ENCODE measurements around the gene CGNL1.

CGNL1 gene

GRCh38 chr15:57439128-57440027 is 63.1 kb downstream of the CGNL1 start:
- Mint-ChIP-seq H3K4me3 (no peak overlapping the region), H3K27ac (no peak overlapping the region), H3K4me1 (ENCODE audit: low read depth) (no peaks in the 10 kb centered on the region), H3K36me3 (ENCODE audit: low read depth) (no peaks in the 10 kb centered on the region), H3K27me3 (ENCODE audit: low read depth) (peaks cover 23% of the 10 kb centered on the region), H3K9me3 (no peaks in the 10 kb centered on the region)

DNA sequence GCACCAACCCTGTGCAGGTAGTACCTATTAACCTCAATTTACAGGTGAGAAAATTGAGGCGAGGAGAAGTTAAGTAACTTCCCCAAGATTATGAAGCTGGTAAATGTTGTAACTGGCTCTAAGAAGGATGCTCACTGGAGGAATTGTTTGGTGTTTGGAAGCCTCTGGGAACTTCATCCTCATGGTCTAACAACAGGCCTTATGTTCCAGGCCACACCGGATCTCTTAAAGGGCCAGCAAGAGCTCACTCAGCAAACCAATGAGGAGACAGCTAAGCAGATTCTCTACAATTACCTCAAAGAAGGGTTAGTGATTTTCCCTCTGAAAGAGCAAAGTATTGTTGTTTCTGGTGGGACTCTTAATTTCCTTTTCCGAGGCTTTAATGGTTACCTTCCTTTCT is 63.9 kb downstream of the CGNL1 start:
- Mint-ChIP-seq H3K9me3 (no peaks in the 10 kb centered on the region), H3K4me1 (ENCODE audit: low read depth) (no peaks in the 10 kb centered on the region), H3K27me3 (ENCODE audit: low read depth) (peaks cover 19% of the 10 kb centered on the region), H3K27ac (no peak overlapping the region), H3K36me3 (ENCODE audit: low read depth) (no peaks in the 10 kb centered on the region), H3K4me3 (no peak overlapping the region)

DNA sequence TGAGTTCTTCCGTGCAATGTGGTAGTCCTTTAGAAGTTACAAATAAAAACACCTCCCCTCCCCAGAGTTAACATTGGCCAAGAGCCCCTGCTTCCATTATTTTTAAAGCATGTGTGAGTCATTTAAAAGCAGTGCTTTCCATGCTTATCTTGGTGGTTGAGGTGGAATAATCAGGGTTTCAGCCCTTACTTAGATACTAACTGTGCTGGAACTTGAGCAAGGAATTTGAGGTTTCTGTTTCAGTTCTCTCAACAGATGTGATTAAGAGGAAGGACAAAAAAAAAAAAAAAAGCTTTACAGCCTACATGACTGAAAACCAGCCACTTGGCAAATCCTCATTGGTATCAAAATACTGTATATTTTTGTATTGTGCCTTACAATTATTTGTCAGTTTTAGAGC is 64.5 kb downstream of the CGNL1 start:
- Mint-ChIP-seq H3K27me3 (ENCODE audit: low read depth) (peaks cover 16% of the 10 kb centered on the region), H3K9me3 (no peaks in the 10 kb centered on the region), H3K36me3 (ENCODE audit: low read depth) (no peaks in the 10 kb centered on the region), H3K4me1 (ENCODE audit: low read depth) (no peaks in the 10 kb centered on the region), H3K4me3 (no peak overlapping the region), H3K27ac (no peak overlapping the region)

DNA sequence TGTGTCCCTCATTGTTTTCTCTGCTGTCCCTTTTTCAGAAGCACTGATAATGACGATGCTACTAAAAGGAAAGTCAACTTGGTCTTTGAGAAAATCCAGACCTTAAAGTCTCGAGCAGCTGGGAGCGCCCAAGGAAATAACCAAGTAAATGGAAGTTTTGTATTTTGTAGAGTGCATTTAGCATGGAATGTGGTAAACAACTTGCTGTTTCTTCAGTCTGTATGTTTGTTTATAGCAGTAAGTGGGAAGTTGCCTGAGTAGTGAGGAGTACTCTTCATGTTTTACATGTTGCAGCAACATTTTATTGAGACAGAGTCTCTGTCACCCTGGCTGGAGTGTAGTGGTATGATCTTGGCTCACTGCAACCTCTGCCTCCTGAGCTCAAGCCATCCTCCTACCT is 66.0 kb downstream of the CGNL1 start:
- Mint-ChIP-seq H3K36me3 (ENCODE audit: low read depth) (no peaks in the 10 kb centered on the region), H3K27ac (no peak overlapping the region), H3K9me3 (no peaks in the 10 kb centered on the region), H3K4me3 (no peak overlapping the region), H3K27me3 (ENCODE audit: low read depth) (peaks cover 9% of the 10 kb centered on the region), H3K4me1 (ENCODE audit: low read depth) (no peaks in the 10 kb centered on the region)

DNA sequence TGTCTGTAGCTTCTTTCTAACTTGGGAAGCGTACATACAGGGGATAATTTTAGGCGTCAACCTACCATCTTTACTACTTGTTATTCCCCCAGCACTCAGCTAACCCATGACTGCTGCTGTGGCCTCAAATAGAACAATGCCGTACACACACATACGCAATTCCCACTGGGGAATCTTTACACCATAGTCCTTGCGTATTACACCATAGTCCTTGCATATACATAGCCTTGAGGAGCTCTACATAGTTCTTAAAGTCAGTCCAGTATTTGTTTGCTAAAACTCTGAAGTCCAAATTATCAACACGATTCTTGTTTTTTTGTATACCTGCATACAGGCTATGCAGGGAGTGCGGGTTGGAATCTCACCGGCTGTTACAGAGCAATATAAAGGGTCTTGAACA is 67.2 kb downstream of the CGNL1 start:
- H3K36me3 Mint-ChIP-seq (ENCODE audit: low read depth) = no peaks in the 10 kb centered on the region
- H3K4me3 Mint-ChIP-seq = no peak overlapping the region
- no peaks in the 10 kb centered on the region for H3K4me1 Mint-ChIP-seq (ENCODE audit: low read depth)
- peaks cover 9% of the 10 kb centered on the region for H3K27me3 Mint-ChIP-seq (ENCODE audit: low read depth)
- no peaks in the 10 kb centered on the region for H3K9me3 Mint-ChIP-seq
- H3K27ac Mint-ChIP-seq = no peak overlapping the region

DNA sequence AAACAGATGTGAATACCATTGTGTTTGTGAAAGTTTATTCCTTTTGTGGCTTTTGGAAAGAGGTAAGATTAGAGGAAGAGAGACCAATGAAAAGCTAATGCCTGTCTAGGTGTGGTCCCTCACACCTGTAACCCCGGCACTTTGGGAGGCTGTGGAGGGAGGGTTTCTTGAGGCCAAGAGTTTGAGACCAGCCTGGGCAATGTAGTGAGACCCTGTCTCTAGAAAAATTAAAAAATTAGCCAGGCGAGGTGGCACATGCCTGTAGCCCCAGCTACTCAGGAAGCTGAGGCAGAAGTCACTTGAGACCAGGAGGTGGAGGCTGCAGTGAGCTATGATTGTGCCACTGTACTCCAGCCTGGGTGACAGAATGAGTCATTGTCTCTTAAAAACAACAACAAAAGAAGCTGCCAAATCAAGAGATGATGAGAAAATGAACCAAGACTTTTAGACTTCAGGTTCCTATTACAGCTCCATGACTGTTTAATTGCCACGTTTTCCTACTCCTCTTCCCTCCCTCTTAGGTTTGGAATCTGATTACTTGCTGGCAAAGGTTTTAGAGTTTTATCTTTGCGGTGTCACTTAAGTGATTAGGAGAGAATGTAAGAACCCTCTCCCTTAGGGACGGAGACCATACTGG is 68.7 kb downstream of the CGNL1 start:
- H3K9me3 Mint-ChIP-seq = no peaks in the 10 kb centered on the region
- H3K27ac Mint-ChIP-seq = no peak overlapping the region
- H3K36me3 Mint-ChIP-seq (ENCODE audit: low read depth) = no peaks in the 10 kb centered on the region
- no peak overlapping the region for H3K4me3 Mint-ChIP-seq
- peaks cover 17% of the 10 kb centered on the region for H3K27me3 Mint-ChIP-seq (ENCODE audit: low read depth)
- H3K4me1 Mint-ChIP-seq (ENCODE audit: low read depth) = no peaks in the 10 kb centered on the region

- Mint-ChIP-seq H3K9me3 (no peaks in the 10 kb centered on the region), H3K27ac (no peak overlapping the region), H3K36me3 (ENCODE audit: low read depth) (no peaks in the 10 kb centered on the region), H3K27me3 (ENCODE audit: low read depth) (peaks cover 19% of the 10 kb centered on the region), H3K4me1 (ENCODE audit: low read depth) (no peaks in the 10 kb centered on the region), H3K4me3 (no peak overlapping the region)
Measured at GRCh38 chr15:57445872-57446271, 69.6 kb downstream of the CGNL1 start.

DNA sequence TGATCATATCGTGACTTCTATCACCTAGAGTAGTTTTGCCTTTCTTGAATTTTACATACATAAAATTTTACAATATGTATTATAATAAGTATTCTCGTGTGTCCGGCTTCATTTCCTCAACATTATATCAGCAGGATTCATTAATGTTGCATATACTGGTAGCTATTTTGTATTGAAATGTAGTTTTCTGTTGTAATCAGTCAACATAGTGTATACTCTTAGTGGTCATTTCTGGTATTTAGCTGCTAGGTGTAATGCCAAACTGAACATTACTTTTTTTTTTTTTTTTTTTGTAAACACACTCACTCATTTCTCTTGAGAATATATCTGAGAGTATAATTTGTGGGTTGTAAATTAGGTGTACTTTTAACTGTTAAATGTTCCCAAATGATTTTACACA is 70.1 kb downstream of the CGNL1 start:
- Mint-ChIP-seq H3K4me3 (no peak overlapping the region), H3K27me3 (ENCODE audit: low read depth) (peaks cover 22% of the 10 kb centered on the region), H3K4me1 (ENCODE audit: low read depth) (no peaks in the 10 kb centered on the region), H3K27ac (no peak overlapping the region), H3K36me3 (ENCODE audit: low read depth) (no peaks in the 10 kb centered on the region), H3K9me3 (no peaks in the 10 kb centered on the region)

- Mint-ChIP-seq H3K27me3 (ENCODE audit: low read depth) (peaks cover 24% of the 10 kb centered on the region), H3K4me3 (no peak overlapping the region), H3K4me1 (ENCODE audit: low read depth) (no peaks in the 10 kb centered on the region), H3K27ac (no peak overlapping the region), H3K36me3 (ENCODE audit: low read depth) (no peaks in the 10 kb centered on the region), H3K9me3 (no peaks in the 10 kb centered on the region)
Measured at GRCh38 chr15:57451555-57451954, 75.2 kb downstream of the CGNL1 start.

DNA sequence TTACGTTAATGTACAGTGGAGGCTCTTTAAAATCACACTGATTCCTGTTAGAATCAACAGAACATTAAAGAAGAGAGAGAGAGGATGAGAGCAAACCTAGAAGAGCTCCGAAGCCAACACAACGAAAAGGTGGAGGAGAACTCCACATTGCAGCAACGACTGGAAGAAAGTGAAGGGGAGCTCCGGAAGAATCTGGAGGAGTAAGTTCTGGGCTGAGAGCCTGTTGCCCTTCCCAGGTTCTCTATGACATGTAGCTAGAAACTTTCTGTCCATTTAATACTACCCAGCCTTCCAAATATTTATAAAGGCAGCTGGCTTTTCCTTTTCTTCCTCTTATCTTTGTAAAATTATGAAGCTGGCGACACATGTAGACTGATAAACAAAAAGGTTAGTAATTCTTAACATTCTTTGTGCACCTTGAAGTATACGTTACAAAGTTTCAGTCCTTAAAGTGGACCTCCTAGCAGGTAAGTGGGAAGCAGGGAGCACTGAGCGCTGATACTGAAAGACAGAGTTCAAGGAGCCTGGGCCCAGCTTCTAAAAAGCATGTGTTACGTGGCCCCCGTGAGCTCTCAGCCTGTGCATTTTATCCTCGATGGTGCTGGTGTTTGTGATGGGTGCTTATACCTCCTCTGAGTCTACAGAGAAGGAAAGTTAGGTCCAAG is 75.9 kb downstream of the CGNL1 start:
- Mint-ChIP-seq H3K27me3 (ENCODE audit: low read depth) (peaks cover 24% of the 10 kb centered on the region), H3K27ac (no peak overlapping the region), H3K4me3 (no peak overlapping the region), H3K4me1 (ENCODE audit: low read depth) (no peaks in the 10 kb centered on the region), H3K9me3 (no peaks in the 10 kb centered on the region), H3K36me3 (ENCODE audit: low read depth) (no peaks in the 10 kb centered on the region)

GRCh38 chr15:57455929-57456328 is 79.6 kb downstream of the CGNL1 start:
- no peaks in the 10 kb centered on the region for H3K9me3 Mint-ChIP-seq
- H3K4me1 Mint-ChIP-seq (ENCODE audit: low read depth) = no peaks in the 10 kb centered on the region
- H3K4me3 Mint-ChIP-seq = no peak overlapping the region
- H3K27ac Mint-ChIP-seq = no peak overlapping the region
- H3K27me3 Mint-ChIP-seq (ENCODE audit: low read depth) = peaks cover 15% of the 10 kb centered on the region
- H3K36me3 Mint-ChIP-seq (ENCODE audit: low read depth) = no peaks in the 10 kb centered on the region

DNA sequence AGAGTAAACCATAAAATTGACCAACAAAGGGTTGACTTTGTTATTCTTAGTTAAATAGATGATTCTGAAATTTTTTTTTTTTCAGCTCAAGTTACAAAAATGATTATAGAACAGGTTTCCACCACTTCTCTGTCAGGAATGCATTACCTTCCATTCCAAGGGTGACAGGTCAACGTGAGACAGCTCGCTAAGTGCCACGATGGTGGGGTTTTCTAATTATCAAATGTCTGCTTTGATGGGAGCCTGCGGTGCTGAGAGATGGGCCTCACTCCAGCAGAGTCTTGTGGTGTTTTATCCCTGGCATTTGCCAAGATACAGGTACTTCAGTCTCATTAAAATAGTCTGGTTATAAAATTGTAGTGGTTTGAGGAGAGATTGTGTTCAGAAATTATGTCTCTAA is 80.3 kb downstream of the CGNL1 start:
- Mint-ChIP-seq H3K27me3 (ENCODE audit: low read depth) (peaks cover 11% of the 10 kb centered on the region), H3K4me1 (ENCODE audit: low read depth) (no peaks in the 10 kb centered on the region), H3K36me3 (ENCODE audit: low read depth) (no peaks in the 10 kb centered on the region), H3K9me3 (no peaks in the 10 kb centered on the region), H3K4me3 (no peak overlapping the region), H3K27ac (no peak overlapping the region)

DNA sequence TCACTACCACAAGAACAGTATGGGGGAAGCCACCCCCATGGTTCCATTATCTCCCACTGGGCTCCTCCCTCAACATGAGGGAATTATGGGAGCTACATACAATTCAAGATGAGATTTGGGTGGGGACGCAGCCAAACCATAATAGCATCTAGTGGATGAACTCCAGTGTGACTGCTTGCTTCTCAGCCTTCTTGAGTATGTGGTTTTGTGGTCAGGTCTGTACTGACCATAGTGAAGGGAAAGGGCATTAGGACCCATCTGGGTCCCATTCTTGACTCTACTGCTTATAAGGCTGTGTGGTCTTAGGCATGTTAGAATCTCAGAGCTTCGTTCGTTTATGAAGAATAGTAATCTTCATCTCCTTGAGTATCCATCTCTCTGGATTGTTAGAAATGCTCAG is 81.4 kb downstream of the CGNL1 start:
- Mint-ChIP-seq H3K27me3 (ENCODE audit: low read depth) (peaks cover 5% of the 10 kb centered on the region), H3K27ac (no peak overlapping the region), H3K4me3 (no peak overlapping the region), H3K4me1 (ENCODE audit: low read depth) (no peaks in the 10 kb centered on the region), H3K9me3 (no peaks in the 10 kb centered on the region), H3K36me3 (ENCODE audit: low read depth) (no peaks in the 10 kb centered on the region)

- Mint-ChIP-seq H3K4me3 (no peak overlapping the region), H3K9me3 (no peaks in the 10 kb centered on the region), H3K27me3 (ENCODE audit: low read depth) (peaks cover 3% of the 10 kb centered on the region), H3K27ac (no peak overlapping the region), H3K36me3 (ENCODE audit: low read depth) (no peaks in the 10 kb centered on the region), H3K4me1 (ENCODE audit: low read depth) (no peaks in the 10 kb centered on the region)
Measured at GRCh38 chr15:57458356-57458781, 82.1 kb downstream of the CGNL1 start.
